Naive B cell (primary cell): ENCODE results near the gene KRTAP12-4. TPM values are rescaled to one million over a fixed set of nuclear protein-coding genes. Genes with fewer than 3 reads are reported as not detected.
A peak's percentile ranks its signal among the peaks of the same experiment; 100 is the strongest.
"Not testable (repeated sequence)": the region's sequence is repeated elsewhere in the genome, so short reads cannot be mapped to it uniquely, and the experiment has no call there.

Source experiments
- ATAC-seq, 2 donors: fragments of 150-1000 bp; cut with Tn5 transposase; 2 replicates each; pipeline ENCODE4 v1.10.0; 2021; ENCODE audit warnings: low read depth in 2 of 2, mild to moderate bottlenecking in 2 of 2, moderate library complexity in 2 of 2
- DNase-seq: peaks from one replicate; pipeline ENCODE4 v3.0.0; 2022
- H3K27ac Mint-ChIP-seq, 6 donors: one replicate each; pipeline ENCODE4 v1.8.0; 2020 to 2022; ENCODE audit warnings: mild to moderate bottlenecking in 6 of 6, mixed read lengths in 6 of 6, moderate library complexity in 5 of 6, inconsistent platforms in 2 of 6
- H3K27me3 Mint-ChIP-seq, 3 donors: one replicate each; pipeline ENCODE4 v1.8.0; 2021 to 2022; ENCODE audit warnings: mixed read lengths in 3 of 3, mild to moderate bottlenecking in 1 of 3
- H3K36me3 Mint-ChIP-seq, 2 donors: one replicate each; pipeline ENCODE4 v1.8.0; 2020 to 2022; ENCODE audit warnings: mixed read lengths in 2 of 2, inconsistent platforms in 1 of 2, mild to moderate bottlenecking in 1 of 2
- H3K4me1 Mint-ChIP-seq, 3 donors: one replicate each; pipeline ENCODE4 v1.8.0; 2020 to 2022; ENCODE audit warnings: mixed read lengths in 3 of 3, inconsistent platforms in 1 of 3, mild to moderate bottlenecking in 1 of 3, moderate library complexity in 1 of 3
- H3K4me3 Mint-ChIP-seq, 8 donors: one replicate each; pipeline ENCODE4 v1.8.0; 2020 to 2022; ENCODE audit warnings: mild to moderate bottlenecking in 8 of 8, mixed read lengths in 8 of 8, moderate library complexity in 8 of 8, inconsistent platforms in 2 of 8
- H3K9me3 Mint-ChIP-seq, 7 donors: one replicate each; pipeline ENCODE4 v1.8.0; 2020 to 2022; ENCODE audit warnings: mixed read lengths in 7 of 7, mild to moderate bottlenecking in 5 of 7, inconsistent platforms in 2 of 7, moderate library complexity in 1 of 7
- polyA plus RNA-seq, 6 donors: library from polyadenylated mRNA; unstranded; fragments of 300-500 nt; fragmentation: Illumina TruSeq; gene quantifications; one replicate each; pipeline ENCODE4 v1.2.3, GENCODE V29; 2021; ENCODE audit warnings: low read depth in 6 of 6

Gene KRTAP12-4
- polyA plus RNA-seq, 6 donors from 2014 or later: not detected

DNA sequence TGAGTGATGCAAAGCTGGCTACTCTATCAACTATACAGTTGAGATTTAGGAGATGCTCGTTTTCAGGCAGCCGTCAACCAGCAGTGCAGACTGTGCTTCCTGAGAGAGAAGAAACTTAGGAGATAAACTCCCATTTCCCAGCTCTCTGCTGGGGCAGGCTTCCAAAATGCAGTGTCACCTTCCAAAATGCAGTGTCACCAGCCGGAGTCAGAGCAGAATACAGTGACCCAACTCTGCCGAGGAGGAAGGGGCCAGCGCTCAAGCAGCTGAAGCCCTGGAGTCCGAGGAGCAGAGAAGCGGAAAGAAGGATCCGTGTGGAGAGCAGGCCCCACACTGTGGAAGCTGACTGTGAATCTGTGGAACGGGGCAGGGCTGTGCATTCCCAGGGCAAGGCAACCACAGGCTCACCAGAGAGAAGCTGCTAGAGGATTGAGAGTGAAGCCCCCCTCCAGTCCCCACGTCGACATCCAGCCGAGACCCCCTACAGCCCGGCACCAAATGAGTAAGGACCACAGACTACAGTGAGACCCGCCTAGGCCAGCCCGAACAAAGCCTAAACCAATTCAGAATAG, 28.2 kb upstream of the KRTAP12-4 start:
- Mint-ChIP-seq H3K9me3 (peaks cover 0 to 2% (median 0%) of the 10 kb centered on the region in 7 donors), H3K27me3 (peaks cover 38 to 79% (median 74%) of the 10 kb centered on the region in 3 donors), H3K4me1 (no peaks in the 10 kb centered on the region), H3K36me3 (no peaks in the 10 kb centered on the region), H3K27ac (peak overlapping the region in 1 of 6 donors; percentile 61), H3K4me3 (no peak overlapping the region)
- ATAC-seq (no peak), DNase-seq (no peak)

GRCh38 chr21:44681861-44682579, 27.6 kb upstream of the KRTAP12-4 start, which contains the start of gene KRTAP12-1:
TSS of gene KRTAP12-1 (minus strand) at chr21:44682163. CDS start at chr21:44682123, 40 bp downstream.
- no peaks in the 10 kb centered on the region for H3K4me1 Mint-ChIP-seq
- H3K9me3 Mint-ChIP-seq: peaks cover 0 to 2% (median 0%) of the 10 kb centered on the region in 7 donors
- peaks cover 35 to 78% (median 70%) of the 10 kb centered on the region in 3 donors for H3K27me3 Mint-ChIP-seq
- H3K4me3 Mint-ChIP-seq: no peak within 1 kb of the TSS
- ATAC-seq: no peak
- H3K36me3 Mint-ChIP-seq: no peaks in the 10 kb centered on the region
- H3K27ac Mint-ChIP-seq: peak within 1 kb of the TSS in 1 of 6 donors; percentile 61
- no peak for DNase-seq

DNA sequence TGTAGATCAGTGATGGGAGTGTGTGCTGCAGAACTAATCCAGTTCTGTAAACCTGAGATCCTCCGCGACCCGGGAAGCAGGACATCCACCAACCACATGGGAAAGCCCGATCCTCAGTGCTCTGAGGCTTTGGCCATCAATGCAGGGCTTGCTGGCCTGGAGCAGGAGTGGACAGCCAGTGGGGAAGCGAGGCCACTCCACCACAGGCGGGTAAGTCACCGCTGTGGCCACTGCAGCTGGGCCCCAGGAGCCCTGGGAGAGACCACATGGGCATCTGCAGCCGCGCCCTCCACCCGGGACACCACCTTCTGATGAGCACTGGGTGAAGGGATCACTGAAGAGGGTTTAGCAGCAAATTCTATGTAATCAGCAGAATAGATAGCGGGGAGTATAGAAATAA, 26.7 kb upstream of the KRTAP12-4 start:
- no peak overlapping the region for H3K27ac Mint-ChIP-seq
- H3K4me1 Mint-ChIP-seq: no peaks in the 10 kb centered on the region
- H3K4me3 Mint-ChIP-seq: no peak overlapping the region
- H3K36me3 Mint-ChIP-seq: no peaks in the 10 kb centered on the region
- ATAC-seq: no peak
- no peak for DNase-seq
- peaks cover 0 to 2% (median 0%) of the 10 kb centered on the region in 7 donors for H3K9me3 Mint-ChIP-seq
- peaks cover 31 to 70% (median 68%) of the 10 kb centered on the region in 3 donors for H3K27me3 Mint-ChIP-seq

- no peak overlapping the region for H3K4me3 Mint-ChIP-seq
Measured at GRCh38 chr21:44677881-44678280, 23.4 kb upstream of the KRTAP12-4 start.

DNA sequence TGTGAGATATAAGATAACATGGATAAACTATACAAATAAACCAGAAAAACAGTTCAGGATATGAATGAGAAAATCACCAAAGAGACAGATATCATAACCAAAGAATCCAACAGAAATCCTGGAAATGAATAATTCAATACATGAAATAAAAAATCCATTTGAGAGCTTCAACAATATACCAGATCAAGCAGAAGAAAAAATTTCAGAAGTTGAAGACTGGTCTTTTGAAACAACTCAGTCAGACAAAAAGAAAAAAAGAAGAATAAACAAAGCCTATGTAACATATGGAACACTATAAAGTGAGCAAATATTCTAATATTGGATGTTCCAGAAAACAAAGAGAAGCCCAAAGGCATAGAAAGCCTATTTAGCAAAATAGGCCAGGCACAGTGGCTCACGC, 17.5 kb upstream of the KRTAP12-4 start:
- Mint-ChIP-seq H3K4me3 (no peak overlapping the region), H3K27ac (no peak overlapping the region), H3K4me1 (no peaks in the 10 kb centered on the region), H3K36me3 (peaks cover 9 to 18% of the 10 kb centered on the region in 2 donors), H3K9me3 (peaks cover 17 to 64% (median 49%) of the 10 kb centered on the region in 7 donors), H3K27me3 (peaks cover 13 to 47% (median 29%) of the 10 kb centered on the region in 3 donors)
- ATAC-seq (no peak), DNase-seq (no peak)

More at GRCh38 chr21:44677881-44678280, 23.4 kb upstream of the KRTAP12-4 start:
- Mint-ChIP-seq H3K27me3 (peaks cover 18 to 69% (median 41%) of the 10 kb centered on the region in 3 donors), H3K9me3 (peaks cover under 1 to 19% (median 14%) of the 10 kb centered on the region in 7 donors), H3K36me3 (peaks cover 0 to 4% of the 10 kb centered on the region in 2 donors), H3K27ac (no peak overlapping the region), H3K4me1 (no peaks in the 10 kb centered on the region)
- ATAC-seq: no peak
- no peak for DNase-seq

DNA sequence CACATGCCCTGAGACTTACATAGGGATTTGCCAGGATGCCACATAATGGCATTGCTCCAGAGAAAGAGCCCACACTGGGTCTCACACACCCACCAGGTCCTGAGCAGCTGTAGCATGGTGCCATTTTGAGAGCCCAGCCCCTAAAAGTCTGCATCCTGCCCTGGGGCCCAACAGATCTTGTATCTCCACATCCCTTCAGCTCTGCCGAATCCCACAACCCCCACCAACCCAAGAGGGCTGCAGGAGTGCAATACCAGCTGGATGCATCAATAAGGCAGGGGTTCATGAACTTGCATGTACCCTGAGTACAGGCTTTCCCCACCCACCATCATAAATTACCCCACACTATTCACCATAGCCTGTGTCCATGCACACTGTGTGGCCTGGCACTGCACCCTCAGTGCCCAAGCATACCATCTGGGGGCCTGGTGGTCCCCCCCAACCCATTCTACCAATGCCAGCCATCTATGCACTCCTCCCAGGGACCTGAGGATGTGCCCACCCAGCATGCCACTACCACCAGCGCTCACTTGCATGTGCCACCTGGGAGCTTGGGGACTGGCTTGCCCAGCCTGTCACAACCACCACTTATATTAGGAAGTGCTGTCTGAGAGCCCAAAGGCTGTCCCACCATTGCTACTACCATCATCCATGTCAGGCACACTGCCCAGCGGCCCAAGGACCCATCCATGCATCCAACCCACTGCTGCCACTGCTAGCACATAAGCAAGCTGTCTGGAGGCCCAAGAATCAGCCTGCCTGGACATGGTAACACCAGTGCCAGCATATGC, 16.4 kb upstream of the KRTAP12-4 start:
- DNase-seq (no peak), ATAC-seq (no peak)
- no peak overlapping the region for H3K27ac Mint-ChIP-seq
- no peak overlapping the region for H3K4me3 Mint-ChIP-seq
- peaks cover 9 to 18% of the 10 kb centered on the region in 2 donors for H3K36me3 Mint-ChIP-seq
- H3K4me1 Mint-ChIP-seq: no peaks in the 10 kb centered on the region
- H3K27me3 Mint-ChIP-seq: peaks cover 17 to 55% (median 34%) of the 10 kb centered on the region in 3 donors
- H3K9me3 Mint-ChIP-seq: peaks cover 17 to 69% (median 53%) of the 10 kb centered on the region in 7 donors

DNA sequence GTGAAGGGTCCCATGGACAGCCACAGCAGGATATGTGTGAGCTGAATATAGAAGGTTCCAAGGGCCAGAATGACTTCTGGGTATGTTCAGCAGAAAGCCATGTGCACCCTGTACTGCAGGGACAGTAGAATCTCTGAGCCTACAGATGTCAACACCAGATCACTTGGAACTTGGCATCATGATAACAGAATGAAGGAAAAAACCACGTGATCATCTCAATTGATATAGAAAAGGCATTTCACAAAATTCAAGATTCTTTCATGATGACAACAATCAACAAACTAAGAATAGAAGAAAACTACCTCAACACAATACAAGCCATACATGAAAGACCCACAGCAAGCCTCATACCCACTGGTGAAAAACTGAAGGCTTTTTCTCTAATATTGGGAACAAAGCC, 13.2 kb upstream of the KRTAP12-4 start:
- Mint-ChIP-seq H3K36me3 (peaks cover 11 to 13% of the 10 kb centered on the region in 2 donors), H3K9me3 (peaks cover 13 to 73% (median 43%) of the 10 kb centered on the region in 7 donors), H3K27ac (no peak overlapping the region), H3K4me1 (no peaks in the 10 kb centered on the region), H3K27me3 (peaks cover 20 to 44% (median 43%) of the 10 kb centered on the region in 3 donors), H3K4me3 (no peak overlapping the region)
- DNase-seq (no peak), ATAC-seq (no peak)

DNA sequence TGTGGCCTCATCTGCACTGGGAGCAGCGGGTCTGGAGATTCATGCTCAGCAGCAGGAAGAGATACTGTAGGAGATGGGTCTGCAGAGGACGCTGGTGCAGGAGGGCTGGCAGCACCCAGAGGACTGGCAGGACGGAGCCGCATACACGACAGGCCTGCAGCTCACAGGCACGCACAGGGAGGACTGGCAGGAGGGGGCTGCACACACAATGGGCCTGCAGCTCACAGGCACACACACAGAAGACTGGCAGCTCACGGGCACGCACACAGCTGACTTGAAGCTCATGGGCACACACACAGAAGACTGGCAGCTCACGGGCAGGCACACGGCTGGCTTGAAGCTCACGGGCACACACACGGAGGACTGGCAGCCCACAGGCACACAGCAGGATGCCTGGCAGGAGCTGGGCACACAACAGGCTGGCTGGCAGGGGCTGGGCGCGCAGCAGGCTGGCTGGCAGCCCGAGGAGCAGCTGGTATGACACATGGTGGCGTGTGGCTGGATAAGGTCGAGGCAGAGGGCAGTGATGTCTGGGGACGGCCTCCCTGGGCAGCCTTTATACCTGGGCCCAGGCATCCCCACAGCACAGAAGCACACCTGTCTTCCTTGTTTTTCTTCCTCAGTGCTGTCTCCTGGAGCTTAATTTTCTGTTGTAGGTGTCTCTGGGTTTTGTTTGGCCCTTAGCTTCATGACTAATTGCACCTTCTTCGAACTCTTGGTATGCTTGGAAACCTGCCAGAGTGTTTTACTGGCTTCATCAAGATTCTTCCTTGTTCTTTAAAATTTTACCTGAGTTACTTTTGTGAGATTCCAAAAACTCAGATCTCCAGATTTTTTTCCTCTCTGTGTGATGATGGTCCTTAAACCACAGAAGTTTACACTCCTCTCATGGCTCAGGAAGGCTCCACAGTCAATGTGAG, 12.2 kb upstream of the KRTAP12-4 start, which contains the start of gene KRTAP12-2:
TSS of gene KRTAP12-2 (minus strand) at position 527 of the 920 bp plus-strand sequence. CDS start at position 486, 41 bp downstream.
- ATAC-seq (no peak), DNase-seq (no peak)
- H3K9me3 Mint-ChIP-seq: peaks cover 12 to 68% (median 34%) of the 10 kb centered on the region in 7 donors
- H3K27ac Mint-ChIP-seq: peak within 1 kb of the TSS in 1 of 6 donors; percentile 34
- H3K4me3 Mint-ChIP-seq: no peak within 1 kb of the TSS
- H3K27me3 Mint-ChIP-seq: peaks cover 24 to 45% (median 45%) of the 10 kb centered on the region in 3 donors
- peaks cover 10 to 11% of the 10 kb centered on the region in 2 donors for H3K36me3 Mint-ChIP-seq
- no peaks in the 10 kb centered on the region for H3K4me1 Mint-ChIP-seq

GRCh38 chr21:44664691-44665090, 10.2 kb upstream of the KRTAP12-4 start:
- H3K4me3 Mint-ChIP-seq: no peak overlapping the region
- no peak for DNase-seq
- no peak overlapping the region for H3K27ac Mint-ChIP-seq
- peaks cover 19 to 56% (median 53%) of the 10 kb centered on the region in 3 donors for H3K27me3 Mint-ChIP-seq
- H3K9me3 Mint-ChIP-seq: peaks cover 7 to 55% (median 20%) of the 10 kb centered on the region in 7 donors
- H3K4me1 Mint-ChIP-seq: no peaks in the 10 kb centered on the region
- ATAC-seq: no peak
- H3K36me3 Mint-ChIP-seq: peaks cover 11 to 12% of the 10 kb centered on the region in 2 donors

DNA sequence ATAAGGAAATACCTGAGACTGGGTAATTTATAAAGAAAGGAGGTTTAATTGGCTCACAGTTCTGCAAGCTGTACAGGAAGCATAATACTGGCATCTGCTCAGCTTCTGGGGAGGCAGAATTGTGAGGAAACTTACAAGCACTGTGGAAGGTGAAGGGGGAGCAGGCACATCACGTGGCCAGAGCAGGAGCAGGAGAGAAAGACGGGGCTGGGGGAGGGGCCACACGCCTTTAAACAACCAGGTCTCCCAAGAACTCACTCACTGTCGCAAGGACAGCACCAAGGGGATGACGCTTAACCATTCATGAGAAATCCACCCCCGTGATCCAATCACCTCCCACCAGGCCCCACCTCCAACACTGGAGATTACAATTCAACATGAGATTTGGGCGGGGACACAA, 7.1 kb upstream of the KRTAP12-4 start:
- Mint-ChIP-seq H3K27me3 (peaks cover 35 to 57% (median 54%) of the 10 kb centered on the region in 3 donors), H3K9me3 (peaks cover 9 to 50% (median 27%) of the 10 kb centered on the region in 7 donors), H3K36me3 (peaks cover 14 to 22% of the 10 kb centered on the region in 2 donors)
- not testable (repeated sequence) for DNase-seq, H3K4me1 Mint-ChIP-seq, H3K27ac Mint-ChIP-seq, H3K4me3 Mint-ChIP-seq, ATAC-seq

DNA sequence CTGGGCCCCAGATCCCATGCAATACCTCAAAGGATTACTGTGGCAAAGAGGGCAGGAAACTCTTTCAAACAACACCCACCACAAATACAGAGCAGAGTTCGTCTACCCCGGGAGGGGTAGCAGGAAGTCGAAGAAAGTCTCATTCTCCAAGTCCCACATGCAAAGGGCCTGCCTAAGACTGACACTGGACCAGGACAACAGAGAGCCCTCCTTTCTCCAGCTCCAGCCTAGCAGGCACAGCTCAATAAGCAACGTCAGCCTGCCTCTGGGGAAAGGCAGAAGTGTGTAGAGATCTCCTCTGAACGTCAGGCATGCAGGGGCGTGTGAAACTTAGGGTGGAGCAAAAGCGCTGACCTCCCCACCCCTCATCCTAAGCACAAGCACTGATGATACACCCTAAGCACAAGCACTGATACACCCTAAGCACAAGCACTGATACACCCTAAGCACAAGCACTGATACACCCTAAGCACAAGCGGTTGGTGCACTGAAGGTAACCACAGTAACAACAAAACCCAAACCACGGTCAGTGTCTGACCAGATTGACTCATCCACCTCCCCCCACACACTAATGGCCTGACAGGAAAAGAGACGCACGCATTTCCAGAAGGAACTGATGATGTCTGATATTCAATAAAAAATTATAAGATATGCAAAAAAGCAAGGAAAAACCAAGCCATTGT, 4.6 kb upstream of the KRTAP12-4 start:
- DNase-seq: no peak
- Mint-ChIP-seq H3K4me3 (no peak overlapping the region), H3K36me3 (peaks cover 10 to 29% of the 10 kb centered on the region in 2 donors), H3K9me3 (peaks cover 16 to 55% (median 31%) of the 10 kb centered on the region in 7 donors), H3K4me1 (no peaks in the 10 kb centered on the region), H3K27ac (no peak overlapping the region), H3K27me3 (peaks cover 32 to 49% (median 33%) of the 10 kb centered on the region in 3 donors)
- no peak for ATAC-seq

- peaks cover 16 to 55% (median 29%) of the 10 kb centered on the region in 7 donors for H3K9me3 Mint-ChIP-seq
Measured at GRCh38 chr21:44658541-44658910, 4.1 kb upstream of the KRTAP12-4 start.

More at GRCh38 chr21:44658541-44658910, 4.1 kb upstream of the KRTAP12-4 start:
- ATAC-seq (no peak), DNase-seq (no peak)
- H3K27me3 Mint-ChIP-seq: peaks cover 32 to 54% (median 33%) of the 10 kb centered on the region in 3 donors
- no peak overlapping the region for H3K27ac Mint-ChIP-seq
- peaks cover 10 to 29% of the 10 kb centered on the region in 2 donors for H3K36me3 Mint-ChIP-seq
- no peaks in the 10 kb centered on the region for H3K4me1 Mint-ChIP-seq
- peak overlapping the region in 1 of 8 donors; percentile 50 for H3K4me3 Mint-ChIP-seq
